ENCODE data around the gene OSBPL2.

- TF ChIP-seq CTCF (IDR thresholded peaks at IDR 0.05): no peak
- no peak for TF ChIP-seq EZH2 (IDR thresholded peaks at IDR 0.05; ENCODE audit: borderline replicate concordance, insufficient read depth, low read depth, low read length, poor library complexity, severe bottlenecking)
Measured at GRCh38 chr20:62198931-62199330, 39.4 kb upstream of the OSBPL2 start.
